HUDEP-2 (cell line): ENCODE measurements around the gene VTN.
A peak's percentile ranks its signal among the peaks of the same experiment; 100 is the strongest.

Experiments used
- DNase-seq, 76 experiments: peaks; one replicate each; lab custom pipeline; 2025; ENCODE audit not compliant: unreplicated experiment in 76 of 76; lab: John Stamatoyannopoulos, UW

Gene VTN

GRCh38 chr17:28369684-28370034, 448 bp downstream of the VTN start:
- DNase-seq = no peak

- no peak for DNase-seq
Measured at GRCh38 chr17:28368915-28369683, 1.0 kb downstream of the VTN start.

- no peak for DNase-seq
Measured at GRCh38 chr17:28368306-28368831, 1.7 kb downstream of the VTN start.

- DNase-seq = no peak
Measured at GRCh38 chr17:28367641-28368305, 2.3 kb downstream of the VTN start.

- no peak for DNase-seq
Measured at GRCh38 chr17:28366605-28367004, 3.5 kb downstream of the VTN start.

GRCh38 chr17:28365487-28365886, 4.6 kb downstream of the VTN start:
- no peak for DNase-seq

- DNase-seq = no peak
Measured at GRCh38 chr17:28364665-28365363, 5.3 kb downstream of the VTN start, which contains the start of gene SEBOX. Gene SEBOX (minus strand): TSS chr17:28365199. CDS start chr17:28365151, 48 bp downstream.

- DNase-seq = no peak
Measured at GRCh38 chr17:28363776-28364650, 6.1 kb downstream of the VTN start.

GRCh38 chr17:28363186-28363585, 6.9 kb downstream of the VTN start:
- DNase-seq = no peak

- DNase-seq = no peak
Measured at GRCh38 chr17:28357901-28358197, 12.3 kb downstream of the VTN start.

GRCh38 chr17:28357061-28357900, 12.8 kb downstream of the VTN start, which contains the start of gene POLDIP2:
Gene POLDIP2 (minus strand): TSS chr17:28357527. CDS start chr17:28357448, 79 bp downstream.
- DNase-seq = peak in 75 of 76 experiments; percentile 29 to 95 (median 89)

- DNase-seq = no peak
Measured at GRCh38 chr17:28350271-28350670, 19.8 kb downstream of the VTN start.

- DNase-seq = no peak
Measured at GRCh38 chr17:28348979-28349378, 21.1 kb downstream of the VTN start.

GRCh38 chr17:28347261-28347891, 22.7 kb downstream of the VTN start:
- DNase-seq = no peak

GRCh38 chr17:28346746-28347246, 23.3 kb downstream of the VTN start:
- DNase-seq = no peak

- no peak for DNase-seq
Measured at GRCh38 chr17:28346199-28346580, 23.9 kb downstream of the VTN start.

- no peak for DNase-seq
Measured at GRCh38 chr17:28345419-28346198, 24.5 kb downstream of the VTN start.

GRCh38 chr17:28344435-28344901, 25.6 kb downstream of the VTN start:
- no peak for DNase-seq
